Stimulated activated CD8-positive, alpha-beta memory T cell treated with anti-CD3 and anti-CD28 coated beads, Interleukin-4, amount 100 ng/mL, for 24 hours (primary cell): Measurements from ENCODE around the gene CHMP6.

Experiments
- DNase-seq: peaks from one replicate; pipeline ENCODE4 v3.0.0-alpha.2; 2020; ENCODE audit warnings: low read depth

The CHMP6 gene

DNA sequence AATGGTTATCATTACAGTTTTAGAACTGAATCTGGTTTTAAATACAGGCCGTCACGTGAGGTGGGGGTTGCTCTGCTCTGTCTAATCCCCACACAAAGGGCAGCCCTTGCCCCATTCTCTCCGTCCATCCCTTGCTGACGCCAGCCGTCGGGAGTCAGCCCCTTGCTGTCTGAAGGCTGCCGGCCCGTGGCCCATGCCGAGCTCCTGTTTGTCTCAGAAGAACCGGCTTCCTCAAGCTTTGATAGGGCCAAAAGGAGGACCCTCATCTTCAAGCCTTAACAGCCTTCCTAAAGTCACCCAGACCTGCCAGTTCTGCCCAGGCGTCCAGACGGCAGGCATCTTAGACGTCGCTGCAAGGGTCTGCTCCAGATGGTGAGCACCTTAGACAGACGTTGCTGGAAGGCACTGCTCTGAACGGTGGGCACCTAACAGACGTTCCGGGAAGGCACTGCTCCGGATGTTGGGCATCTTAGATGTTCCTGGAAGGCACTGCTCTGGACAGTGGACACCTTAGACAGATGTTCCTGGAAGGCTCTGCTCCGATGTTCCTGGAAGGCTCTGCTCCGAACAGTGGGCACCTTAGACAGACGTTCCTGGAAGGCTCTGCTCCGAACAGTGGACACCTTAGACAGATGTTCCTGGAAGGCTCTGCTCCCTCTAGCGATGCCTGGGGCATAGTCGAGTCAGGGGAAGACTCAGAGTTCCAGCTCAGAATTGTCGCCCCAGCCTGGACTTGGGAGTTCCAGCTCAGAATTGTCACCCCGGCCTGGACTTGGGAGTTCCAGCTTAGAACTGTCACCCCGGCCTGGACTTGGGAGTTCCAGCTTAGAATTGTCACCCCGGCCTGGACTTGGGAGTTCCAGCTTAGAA is 35.1 kb upstream of the CHMP6 start:
- no peak for DNase-seq

GRCh38 chr17:80957461-80957941 is 34.1 kb upstream of the CHMP6 start:
- no peak for DNase-seq

GRCh38 chr17:80959330-80960036 is 32.2 kb upstream of the CHMP6 start:
- no peak for DNase-seq

- no peak for DNase-seq
These were observed 31.4 kb upstream of the CHMP6 start for GRCh38 chr17:80960037-80960796.

DNA sequence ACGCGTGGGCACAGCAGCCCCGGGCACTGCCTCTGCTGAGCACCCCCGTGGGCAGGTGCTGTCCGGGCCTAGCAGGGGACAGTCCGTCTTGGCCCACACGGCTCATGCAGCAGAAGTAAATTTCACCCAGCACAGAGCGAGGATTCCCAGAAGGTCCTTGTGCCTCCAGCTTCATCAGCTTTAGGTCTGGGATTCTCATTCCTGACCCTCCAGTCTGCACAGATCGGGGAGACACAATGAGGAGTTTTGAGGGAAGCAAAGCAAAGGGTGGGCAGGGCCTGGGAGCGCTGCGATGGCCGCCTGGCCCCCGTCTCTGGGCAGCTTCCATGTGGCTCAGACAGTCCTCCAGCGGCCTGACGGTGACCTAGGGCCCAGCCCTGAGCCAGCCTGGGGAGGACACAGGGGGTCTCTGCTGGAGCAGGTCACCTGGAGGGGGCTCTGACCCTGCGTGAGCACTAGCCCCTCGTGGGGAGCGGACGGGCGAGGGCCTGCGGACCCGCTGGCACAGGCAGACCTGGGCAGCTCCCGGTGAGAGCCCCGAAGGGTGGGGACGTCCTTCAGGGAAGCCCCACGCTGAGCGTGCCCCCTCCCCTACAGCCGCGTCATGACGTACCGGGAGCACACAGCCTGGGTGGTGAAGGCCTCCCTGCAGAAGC is 30.7 kb upstream of the CHMP6 start:
- no peak for DNase-seq

DNA sequence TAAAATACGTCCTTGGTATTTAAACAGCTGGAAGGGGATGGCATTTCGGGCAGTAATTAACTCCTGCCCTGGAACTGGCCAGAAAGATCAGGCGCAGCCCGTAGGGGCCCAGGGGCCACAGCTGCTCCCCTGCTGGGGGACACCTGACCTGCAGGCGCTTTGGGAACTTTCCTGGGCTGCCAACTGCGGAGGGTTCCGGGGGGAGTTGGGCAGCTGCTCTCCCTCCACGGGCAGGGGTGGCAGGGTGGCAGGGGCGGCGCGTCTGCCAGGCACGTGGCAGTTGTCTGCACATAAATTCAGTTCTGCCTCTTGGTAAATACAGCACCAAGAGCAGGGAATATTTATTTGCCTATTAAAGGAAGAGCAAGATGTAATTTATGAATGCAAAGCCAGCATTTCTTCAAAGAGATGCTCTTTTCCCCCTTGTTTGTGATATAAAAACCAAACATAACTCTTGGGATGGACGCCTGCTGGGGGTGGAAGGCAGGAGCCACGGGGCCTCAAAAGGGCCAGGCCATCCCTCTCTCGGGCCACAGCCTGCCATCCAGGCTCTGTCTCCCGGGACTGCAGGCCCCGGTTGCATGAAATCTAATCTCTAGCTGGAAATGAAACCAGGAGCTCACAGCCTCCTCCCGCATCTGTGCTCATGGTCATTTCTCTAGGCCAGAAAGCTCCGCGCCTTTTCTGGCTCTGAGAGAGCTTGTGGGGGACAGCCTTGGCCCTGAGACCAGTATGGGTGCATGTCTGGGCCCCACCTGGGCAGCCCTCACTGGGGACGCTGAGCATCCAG is 29.9 kb upstream of the CHMP6 start:
- DNase-seq = no peak

DNA sequence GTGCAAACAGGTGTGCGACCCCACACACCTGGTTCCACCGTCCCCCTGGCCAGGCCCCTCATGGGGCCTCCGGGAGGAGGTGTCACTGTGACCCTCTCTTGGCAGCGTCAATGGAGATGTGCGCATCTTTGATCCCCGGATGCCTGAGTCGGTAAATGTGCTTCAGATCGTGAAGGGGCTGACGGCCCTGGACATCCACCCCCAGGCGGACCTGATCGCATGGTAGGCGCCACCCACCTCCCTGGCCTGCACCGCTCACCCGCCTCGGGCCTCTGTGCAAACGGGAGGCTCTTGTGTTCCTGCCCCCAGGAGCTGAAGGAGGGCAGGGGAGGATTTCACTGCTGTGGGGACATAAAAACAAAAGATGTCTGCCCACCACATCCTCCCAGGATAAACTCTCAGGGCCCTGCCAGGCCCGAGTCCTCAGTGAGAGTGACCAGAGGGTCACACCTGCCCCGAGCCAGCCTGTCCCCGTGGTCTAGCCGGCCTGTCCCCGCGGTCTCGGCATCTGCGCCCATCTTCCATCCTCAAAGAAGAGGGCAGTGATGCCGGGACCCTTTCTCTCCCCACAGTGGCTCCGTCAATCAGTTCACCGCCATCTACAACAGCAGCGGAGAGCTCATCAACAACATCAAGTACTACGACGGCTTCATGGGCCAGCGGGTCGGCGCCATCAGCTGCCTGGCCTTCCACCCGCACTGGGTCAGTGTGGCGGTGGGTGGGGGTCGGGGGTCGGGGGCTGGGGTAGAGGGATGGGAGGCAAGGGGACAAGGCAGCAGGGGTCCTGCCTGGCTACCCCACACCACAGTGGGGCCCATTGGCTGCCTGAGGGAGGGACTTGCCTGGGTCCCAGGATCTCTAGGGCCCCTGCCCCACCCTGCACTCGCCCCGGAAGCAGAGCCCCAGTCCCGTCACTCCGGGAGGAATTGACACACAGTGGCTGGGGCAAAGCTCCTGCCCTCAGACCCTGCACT is 29.0 kb upstream of the CHMP6 start:
- no peak for DNase-seq

DNA sequence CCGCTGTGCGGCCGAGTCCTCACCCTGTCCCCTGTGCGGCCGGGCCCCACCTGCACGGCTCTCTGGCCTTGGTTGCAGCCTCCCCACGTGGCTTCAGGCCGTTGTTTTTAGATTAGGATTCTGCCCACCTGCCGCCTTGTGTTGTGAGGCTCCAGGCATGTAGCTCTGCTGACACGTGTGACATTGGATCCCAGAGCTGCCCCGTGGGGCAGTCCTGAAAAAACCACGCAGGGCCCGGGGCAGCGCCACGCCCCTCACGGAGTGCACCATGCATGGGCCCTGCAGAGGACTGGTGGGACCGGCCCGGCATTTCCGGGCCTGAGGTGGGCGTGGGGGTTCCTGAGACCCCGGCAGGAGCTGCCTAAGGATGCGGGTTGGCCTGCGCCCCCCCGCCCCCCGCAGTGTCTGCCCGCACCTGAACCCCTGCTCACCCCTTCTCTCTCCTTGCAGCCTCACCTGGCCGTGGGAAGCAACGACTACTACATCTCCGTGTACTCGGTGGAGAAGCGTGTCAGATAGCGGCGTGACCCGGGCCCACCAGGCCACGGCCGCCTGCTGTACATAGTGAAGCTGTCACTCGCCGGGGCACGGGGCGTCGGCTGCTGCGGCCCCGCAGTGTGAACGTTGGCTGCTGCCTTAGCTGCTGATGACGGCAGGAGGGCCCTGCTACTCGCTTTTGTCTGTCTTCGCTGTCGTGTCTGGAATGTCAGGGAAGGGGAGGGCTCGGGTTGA is 27.7 kb upstream of the CHMP6 start:
- no peak for DNase-seq

GRCh38 chr17:80964544-80964856 is 27.1 kb upstream of the CHMP6 start:
- DNase-seq = no peak

DNA sequence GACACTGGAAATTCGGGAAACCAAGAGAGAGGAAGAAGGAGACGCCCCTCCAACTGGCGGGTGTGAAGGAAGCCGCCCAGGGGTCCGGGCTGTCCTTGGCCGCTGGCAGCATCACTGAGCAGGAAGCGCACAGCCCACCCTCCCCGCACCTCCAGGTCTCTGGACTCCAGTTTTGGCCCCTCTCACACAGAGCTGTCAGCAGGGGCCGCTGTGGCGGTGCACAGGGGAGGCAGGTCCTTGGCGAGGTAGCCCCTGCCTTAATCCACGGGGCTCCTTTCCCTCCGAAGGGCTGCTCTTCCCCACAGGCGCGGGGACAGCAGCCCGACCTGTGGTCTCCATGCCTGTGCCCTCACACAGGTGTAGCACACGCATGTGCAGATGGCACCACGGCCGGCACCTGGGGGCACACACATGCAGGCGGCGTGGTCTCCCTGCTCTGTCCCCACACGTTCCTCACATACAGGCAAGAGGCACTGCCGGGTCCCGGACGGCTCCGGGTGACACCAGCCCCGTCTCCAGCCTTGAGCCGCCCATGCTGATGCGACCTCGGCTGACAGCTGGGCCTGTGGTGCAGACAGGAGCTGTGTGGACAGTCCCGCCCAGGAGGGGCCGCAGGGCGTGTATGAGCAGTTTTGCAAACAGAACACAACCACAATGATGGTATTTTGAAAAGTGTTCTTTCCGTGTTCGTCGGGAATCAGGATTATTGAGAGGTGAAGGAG is 26.6 kb upstream of the CHMP6 start:
- DNase-seq = no peak

GRCh38 chr17:80965606-80966005 is 26.0 kb upstream of the CHMP6 start:
- no peak for DNase-seq

- DNase-seq = no peak
These were observed 24.2 kb upstream of the CHMP6 start for GRCh38 chr17:80967404-80967872.

- DNase-seq = no peak
These were observed 23.0 kb upstream of the CHMP6 start for GRCh38 chr17:80968602-80969029.

GRCh38 chr17:80969030-80969673 is 22.5 kb upstream of the CHMP6 start:
- no peak for DNase-seq

DNA sequence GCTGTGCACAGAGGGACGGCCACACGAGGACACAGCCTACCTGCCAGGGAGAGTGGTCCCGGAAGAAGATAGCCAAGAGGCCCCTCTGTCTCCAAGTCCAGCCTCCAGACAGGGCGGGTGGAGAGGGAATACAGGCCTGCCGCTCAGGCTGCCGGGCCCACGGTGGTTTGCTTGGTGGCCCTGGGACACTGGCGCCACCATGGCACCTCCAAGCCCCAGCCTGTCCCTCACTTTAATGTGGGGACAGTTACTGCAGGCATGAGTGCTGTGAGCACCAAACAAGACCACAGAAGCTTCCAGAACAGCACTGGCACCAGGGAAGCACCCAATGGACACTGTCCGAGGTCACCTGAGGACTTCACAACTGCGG is 22.0 kb upstream of the CHMP6 start:
- no peak for DNase-seq

DNA sequence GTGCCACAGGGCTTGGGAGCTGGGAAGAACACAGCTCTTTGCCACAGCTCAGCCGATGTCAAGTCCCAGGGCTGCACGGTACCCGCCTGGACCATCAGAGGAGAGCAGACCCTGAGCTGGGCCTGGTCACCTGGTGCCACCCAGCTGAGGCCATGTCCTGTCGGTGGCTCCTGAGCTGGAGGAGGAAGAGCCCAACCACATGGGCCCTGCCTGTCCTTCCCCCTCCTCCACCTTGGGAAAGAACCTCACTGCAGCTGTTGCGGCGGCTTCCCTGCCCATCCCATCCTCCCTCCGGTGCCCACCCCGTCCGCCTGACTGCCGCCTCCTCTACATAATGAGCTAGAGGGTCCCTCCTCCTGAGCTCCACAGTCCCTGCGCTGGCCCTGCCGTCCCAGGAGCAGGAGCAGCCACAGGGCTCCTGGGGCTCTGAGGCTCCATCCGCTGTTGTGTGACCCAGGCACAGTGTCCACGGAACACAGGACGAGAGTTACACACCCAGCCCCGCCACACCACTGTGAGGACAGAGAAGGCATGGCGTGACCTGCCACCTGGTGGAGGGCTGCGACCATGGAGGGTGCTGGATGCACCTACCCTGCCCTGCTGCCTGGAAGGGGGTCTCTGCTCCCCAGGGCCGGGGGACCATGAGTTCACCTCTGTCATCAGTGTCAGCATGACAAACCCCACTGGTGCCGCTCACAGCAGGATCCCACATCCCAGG is 21.4 kb upstream of the CHMP6 start:
- DNase-seq = no peak
